Epithelial cell of esophagus (primary cell): Measurements from ENCODE around the gene GRIN2A.

Experiments used
- DNase-seq: peaks from one replicate; pipeline ENCODE4 v3.0.0; 2010; ENCODE audit warnings: low read depth
- H3K4me3 ChIP-seq: 2 replicates; pipeline ENCODE4 v1.5.1; 2011; ENCODE audit warnings: mild to moderate bottlenecking, low read length, control low read depth
- CTCF ChIP-seq: IDR thresholded peaks from 2 replicates; pipeline ENCODE4 v1.5.1; 2011; ENCODE audit warnings: low read depth, mild to moderate bottlenecking, low read length, control low read depth, inconsistent platforms; ENCODE audit not compliant: insufficient read depth; ENCODE audit errors: missing control alignments

The GRIN2A gene

GRCh38 chr16:10224850-10225249 lies 42.6 kb upstream of the GRIN2A start:
- TF ChIP-seq CTCF, result no peak
- H3K4me3 ChIP-seq, result no peak overlapping the region
- no peak for DNase-seq

GRCh38 chr16:10220942-10221341 lies 38.7 kb upstream of the GRIN2A start:
- TF ChIP-seq CTCF, result no peak
- H3K4me3 ChIP-seq, result no peak overlapping the region
- no peak for DNase-seq

GRCh38 chr16:10219742-10220141 lies 37.5 kb upstream of the GRIN2A start:
- no peak for TF ChIP-seq CTCF
- DNase-seq, result no peak
- H3K4me3 ChIP-seq, result no peak overlapping the region

GRCh38 chr16:10218490-10219206 lies 36.4 kb upstream of the GRIN2A start:
- no peak for DNase-seq
- H3K4me3 ChIP-seq, result no peak overlapping the region
- no peak for TF ChIP-seq CTCF

GRCh38 chr16:10213748-10214147 lies 31.5 kb upstream of the GRIN2A start:
- DNase-seq, result no peak
- TF ChIP-seq CTCF, result no peak
- H3K4me3 ChIP-seq, result no peak overlapping the region

GRCh38 chr16:10210944-10211343 lies 28.7 kb upstream of the GRIN2A start:
- no peak overlapping the region for H3K4me3 ChIP-seq
- no peak for TF ChIP-seq CTCF
- no peak for DNase-seq

- no peak overlapping the region for H3K4me3 ChIP-seq
- TF ChIP-seq CTCF, result no peak
- no peak for DNase-seq
These were observed 24.6 kb upstream of the GRIN2A start for GRCh38 chr16:10206865-10207264.
